ENCODE measurements around the gene STRA6. TPM values are rescaled to one million over a fixed set of nuclear protein-coding genes. Genes with fewer than 3 reads are reported as not detected.

STRA6 gene
- polyA plus RNA-seq, 2 of the 4 experiments (the other 2 are of a cell fraction), result 35.0 to 70.2 TPM

DNA sequence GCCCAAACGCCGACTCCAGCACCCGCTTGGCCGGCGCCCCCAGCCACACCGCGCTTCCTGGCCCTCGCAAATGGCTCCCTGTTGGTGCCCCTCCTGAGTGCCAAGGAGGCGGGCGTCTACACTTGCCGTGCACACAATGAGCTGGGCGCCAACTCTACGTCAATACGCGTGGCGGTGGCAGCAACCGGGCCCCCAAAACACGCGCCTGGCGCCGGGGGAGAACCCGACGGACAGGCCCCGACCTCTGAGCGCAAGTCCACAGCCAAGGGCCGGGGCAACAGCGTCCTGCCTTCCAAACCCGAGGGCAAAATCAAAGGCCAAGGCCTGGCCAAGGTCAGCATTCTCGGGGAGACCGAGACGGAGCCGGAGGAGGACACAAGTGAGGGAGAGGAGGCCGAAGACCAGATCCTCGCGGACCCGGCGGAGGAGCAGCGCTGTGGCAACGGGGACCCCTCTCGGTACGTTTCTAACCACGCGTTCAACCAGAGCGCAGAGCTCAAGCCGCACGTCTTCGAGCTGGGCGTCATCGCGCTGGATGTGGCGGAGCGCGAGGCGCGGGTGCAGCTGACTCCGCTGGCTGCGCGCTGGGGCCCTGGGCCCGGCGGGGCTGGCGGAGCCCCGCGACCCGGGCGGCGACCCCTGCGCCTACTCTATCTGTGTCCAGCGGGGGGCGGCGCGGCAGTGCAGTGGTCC, 68.7 kb downstream of the STRA6 start (continued):
- TF ChIP-seq TP53 (CRISPR knock-in tag; IDR thresholded peaks at IDR 0.05) (no peak), GATA3 (IDR thresholded peaks at IDR 0.05; ENCODE audit: borderline replicate concordance) (no peak), HOXB5 (CRISPR knock-in tag; IDR thresholded peaks at IDR 0.05) (no peak), HOXB13 (CRISPR knock-in tag; IDR thresholded peaks at IDR 0.05; ENCODE audit: low read depth) (no peak), POLR2AphosphoS2 (conservative IDR thresholded peaks at IDR 0.05; ENCODE audit: low read length) (no peak), NR3C1 (IDR thresholded peaks at IDR 0.05) (no peak), ZC3H11A (IDR thresholded peaks at IDR 0.05) (no peak), TFCP2L1 (CRISPR knock-in tag; IDR thresholded peaks at IDR 0.05) (no peak), ZNF302 (CRISPR knock-in tag; IDR thresholded peaks at IDR 0.05) (no peak)

DNA sequence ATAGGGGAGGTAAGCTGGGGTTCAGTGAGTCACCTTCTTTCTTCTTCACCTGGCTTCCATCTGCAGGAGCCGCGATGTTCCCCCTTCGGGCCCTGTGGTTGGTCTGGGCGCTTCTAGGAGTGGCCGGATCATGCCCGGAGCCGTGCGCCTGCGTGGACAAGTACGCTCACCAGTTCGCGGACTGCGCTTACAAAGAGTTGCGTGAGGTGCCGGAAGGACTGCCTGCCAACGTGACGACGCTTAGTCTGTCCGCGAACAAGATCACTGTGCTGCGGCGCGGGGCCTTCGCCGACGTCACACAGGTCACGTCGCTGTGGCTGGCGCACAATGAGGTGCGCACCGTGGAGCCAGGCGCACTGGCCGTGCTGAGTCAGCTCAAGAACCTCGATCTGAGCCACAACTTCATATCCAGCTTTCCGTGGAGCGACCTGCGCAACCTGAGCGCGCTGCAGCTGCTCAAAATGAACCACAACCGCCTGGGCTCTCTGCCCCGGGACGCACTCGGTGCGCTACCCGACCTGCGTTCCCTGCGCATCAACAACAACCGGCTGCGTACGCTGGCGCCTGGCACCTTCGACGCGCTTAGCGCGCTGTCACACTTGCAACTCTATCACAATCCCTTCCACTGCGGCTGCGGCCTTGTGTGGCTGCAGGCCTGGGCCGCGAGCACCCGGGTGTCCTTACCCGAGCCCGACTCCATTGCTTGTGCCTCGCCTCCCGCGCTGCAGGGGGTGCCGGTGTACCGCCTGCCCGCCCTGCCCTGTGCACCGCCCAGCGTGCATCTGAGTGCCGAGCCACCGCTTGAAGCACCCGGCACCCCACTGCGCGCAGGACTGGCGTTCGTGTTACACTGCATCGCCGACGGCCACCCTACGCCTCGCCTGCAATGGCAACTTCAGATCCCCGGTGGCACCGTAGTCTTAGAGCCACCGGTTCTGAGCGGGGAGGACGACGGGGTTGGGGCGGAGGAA, 69.6 kb downstream of the STRA6 start:
- POLR2A ChIA-PET, result no interaction called here
- Histone ChIP-seq H3K4me2 (no peak overlapping the region), H3K4me1 (peaks cover 18% of the 10 kb centered on the region; the same call in 2 of the 3 replicates), H3K4me3 (no peak overlapping the region), H3K9me3 (no peaks in the 10 kb centered on the region), H3K27ac (no peak overlapping the region)
- TF ChIP-seq MAFK (IDR thresholded peaks at IDR 0.05; ENCODE audit: partially characterized antibody) (no peak), RFX5 (IDR thresholded peaks at IDR 0.05) (no peak), TP53 (CRISPR knock-in tag; IDR thresholded peaks at IDR 0.05) (no peak), MAZ (IDR thresholded peaks at IDR 0.05; ENCODE audit: borderline replicate concordance, low read depth, low read length) (no peak), CHD2 (IDR thresholded peaks at IDR 0.05; ENCODE audit: low read length, partially characterized antibody) (no peak), PHF8 (IDR thresholded peaks at IDR 0.05; ENCODE audit: borderline replicate concordance, low read depth) (no peak), FOSL2 (IDR thresholded peaks at IDR 0.05) (no peak), FOSL2 (CRISPR knock-in tag; IDR thresholded peaks at IDR 0.05) (no peak), EP300 (IDR thresholded peaks at IDR 0.05) (no peak)
- TF ChIP-seq, protein P1, sequence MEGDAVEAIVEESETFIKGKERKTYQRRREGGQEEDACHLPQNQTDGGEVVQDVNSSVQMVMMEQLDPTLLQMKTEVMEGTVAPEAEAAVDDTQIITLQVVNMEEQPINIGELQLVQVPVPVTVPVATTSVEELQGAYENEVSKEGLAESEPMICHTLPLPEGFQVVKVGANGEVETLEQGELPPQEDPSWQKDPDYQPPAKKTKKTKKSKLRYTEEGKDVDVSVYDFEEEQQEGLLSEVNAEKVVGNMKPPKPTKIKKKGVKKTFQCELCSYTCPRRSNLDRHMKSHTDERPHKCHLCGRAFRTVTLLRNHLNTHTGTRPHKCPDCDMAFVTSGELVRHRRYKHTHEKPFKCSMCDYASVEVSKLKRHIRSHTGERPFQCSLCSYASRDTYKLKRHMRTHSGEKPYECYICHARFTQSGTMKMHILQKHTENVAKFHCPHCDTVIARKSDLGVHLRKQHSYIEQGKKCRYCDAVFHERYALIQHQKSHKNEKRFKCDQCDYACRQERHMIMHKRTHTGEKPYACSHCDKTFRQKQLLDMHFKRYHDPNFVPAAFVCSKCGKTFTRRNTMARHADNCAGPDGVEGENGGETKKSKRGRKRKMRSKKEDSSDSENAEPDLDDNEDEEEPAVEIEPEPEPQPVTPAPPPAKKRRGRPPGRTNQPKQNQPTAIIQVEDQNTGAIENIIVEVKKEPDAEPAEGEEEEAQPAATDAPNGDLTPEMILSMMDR (IDR thresholded peaks at IDR 0.05), result no peak
- TF ChIP-seq, protein P2, sequence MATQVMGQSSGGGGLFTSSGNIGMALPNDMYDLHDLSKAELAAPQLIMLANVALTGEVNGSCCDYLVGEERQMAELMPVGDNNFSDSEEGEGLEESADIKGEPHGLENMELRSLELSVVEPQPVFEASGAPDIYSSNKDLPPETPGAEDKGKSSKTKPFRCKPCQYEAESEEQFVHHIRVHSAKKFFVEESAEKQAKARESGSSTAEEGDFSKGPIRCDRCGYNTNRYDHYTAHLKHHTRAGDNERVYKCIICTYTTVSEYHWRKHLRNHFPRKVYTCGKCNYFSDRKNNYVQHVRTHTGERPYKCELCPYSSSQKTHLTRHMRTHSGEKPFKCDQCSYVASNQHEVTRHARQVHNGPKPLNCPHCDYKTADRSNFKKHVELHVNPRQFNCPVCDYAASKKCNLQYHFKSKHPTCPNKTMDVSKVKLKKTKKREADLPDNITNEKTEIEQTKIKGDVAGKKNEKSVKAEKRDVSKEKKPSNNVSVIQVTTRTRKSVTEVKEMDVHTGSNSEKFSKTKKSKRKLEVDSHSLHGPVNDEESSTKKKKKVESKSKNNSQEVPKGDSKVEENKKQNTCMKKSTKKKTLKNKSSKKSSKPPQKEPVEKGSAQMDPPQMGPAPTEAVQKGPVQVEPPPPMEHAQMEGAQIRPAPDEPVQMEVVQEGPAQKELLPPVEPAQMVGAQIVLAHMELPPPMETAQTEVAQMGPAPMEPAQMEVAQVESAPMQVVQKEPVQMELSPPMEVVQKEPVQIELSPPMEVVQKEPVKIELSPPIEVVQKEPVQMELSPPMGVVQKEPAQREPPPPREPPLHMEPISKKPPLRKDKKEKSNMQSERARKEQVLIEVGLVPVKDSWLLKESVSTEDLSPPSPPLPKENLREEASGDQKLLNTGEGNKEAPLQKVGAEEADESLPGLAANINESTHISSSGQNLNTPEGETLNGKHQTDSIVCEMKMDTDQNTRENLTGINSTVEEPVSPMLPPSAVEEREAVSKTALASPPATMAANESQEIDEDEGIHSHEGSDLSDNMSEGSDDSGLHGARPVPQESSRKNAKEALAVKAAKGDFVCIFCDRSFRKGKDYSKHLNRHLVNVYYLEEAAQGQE (IDR thresholded peaks at IDR 0.05), result no peak
- 95% methylated on average over 45 of the region's 90 CpGs for WGBS (ENCODE audit: missing lambda C conversion rate)
- FAIRE-seq (no peak), ATAC-seq (no peak), DNase-seq (ENCODE audit: low read depth in 1 of 2, low spot score in 1 of 2) (no peak)
- CTCF ChIA-PET, result interaction anchor here (0.5 to 1.1 kb wide), 3 partner anchors 37 to 849 kb away, joined by 3 read pairs; no protein-coding TSS in a partner anchor
